ENCODE results near the gene FOXG1.

- TF ChIP-seq POLR2AphosphoS5 (IDR thresholded peaks at IDR 0.05) = no peak
- TF ChIP-seq, protein P1, sequence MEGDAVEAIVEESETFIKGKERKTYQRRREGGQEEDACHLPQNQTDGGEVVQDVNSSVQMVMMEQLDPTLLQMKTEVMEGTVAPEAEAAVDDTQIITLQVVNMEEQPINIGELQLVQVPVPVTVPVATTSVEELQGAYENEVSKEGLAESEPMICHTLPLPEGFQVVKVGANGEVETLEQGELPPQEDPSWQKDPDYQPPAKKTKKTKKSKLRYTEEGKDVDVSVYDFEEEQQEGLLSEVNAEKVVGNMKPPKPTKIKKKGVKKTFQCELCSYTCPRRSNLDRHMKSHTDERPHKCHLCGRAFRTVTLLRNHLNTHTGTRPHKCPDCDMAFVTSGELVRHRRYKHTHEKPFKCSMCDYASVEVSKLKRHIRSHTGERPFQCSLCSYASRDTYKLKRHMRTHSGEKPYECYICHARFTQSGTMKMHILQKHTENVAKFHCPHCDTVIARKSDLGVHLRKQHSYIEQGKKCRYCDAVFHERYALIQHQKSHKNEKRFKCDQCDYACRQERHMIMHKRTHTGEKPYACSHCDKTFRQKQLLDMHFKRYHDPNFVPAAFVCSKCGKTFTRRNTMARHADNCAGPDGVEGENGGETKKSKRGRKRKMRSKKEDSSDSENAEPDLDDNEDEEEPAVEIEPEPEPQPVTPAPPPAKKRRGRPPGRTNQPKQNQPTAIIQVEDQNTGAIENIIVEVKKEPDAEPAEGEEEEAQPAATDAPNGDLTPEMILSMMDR (IDR thresholded peaks at IDR 0.05) = no peak
Measured at GRCh38 chr14:28719130-28719529, 47.5 kb upstream of the FOXG1 start.
